NB4 (cell line): ENCODE results near the gene STK24.
A peak's percentile ranks its signal among the peaks of the same experiment; 100 is the strongest.

Experiments used
- DNase-seq: peaks from one replicate; pipeline ENCODE4 v3.0.0; 2010; ENCODE audit warnings: low read depth
- H3K4me3 ChIP-seq: one replicate; pipeline ENCODE4 v1.5.1; 2011; ENCODE audit warnings: mild to moderate bottlenecking, low read depth, low read length, moderate library complexity
- MYC ChIP-seq: IDR thresholded peaks from 2 replicates; pipeline ENCODE4 v1.6.1; 2011; ENCODE audit warnings: low read depth, low read length
- POLR2A ChIP-seq: IDR thresholded peaks from 2 replicates; pipeline ENCODE4 v1.6.1; 2011; ENCODE audit warnings: mild to moderate bottlenecking; ENCODE audit not compliant: insufficient read length; ENCODE audit errors: extremely low read depth
- TF ChIP-seq, protein P1 (sequence below): IDR thresholded peaks from 2 replicates; pipeline ENCODE4 v1.6.1; 2011; ENCODE audit warnings: low read depth, low read length
- TF ChIP-seq, protein P2 (sequence below): IDR thresholded peaks from one replicate; pipeline ENCODE4 v1.5.1; 2012; ENCODE audit warnings: low read depth, low read length

The STK24 gene

DNA sequence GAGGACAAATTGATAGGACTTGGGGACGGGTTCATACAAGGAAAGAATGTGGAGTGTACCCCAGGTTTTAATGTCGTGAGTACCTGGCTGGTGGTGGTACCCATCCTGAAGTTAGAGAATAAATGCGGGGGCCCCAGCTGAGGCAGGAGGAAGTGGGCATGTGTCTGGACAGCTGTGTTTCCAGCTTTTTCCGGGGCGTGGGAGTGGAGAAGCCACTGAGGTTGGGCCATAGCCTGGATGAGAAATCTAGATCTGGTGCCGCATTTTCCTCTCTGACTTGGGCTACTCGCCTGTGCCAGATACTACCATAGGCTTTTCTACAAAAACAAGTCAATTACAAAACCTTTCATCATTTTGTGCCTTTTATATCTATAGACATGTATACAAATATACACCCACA, 147.4 kb downstream of the STK24 start:
- TF ChIP-seq POLR2A = no peak
- TF ChIP-seq MYC = no peak
- TF ChIP-seq, protein P1, sequence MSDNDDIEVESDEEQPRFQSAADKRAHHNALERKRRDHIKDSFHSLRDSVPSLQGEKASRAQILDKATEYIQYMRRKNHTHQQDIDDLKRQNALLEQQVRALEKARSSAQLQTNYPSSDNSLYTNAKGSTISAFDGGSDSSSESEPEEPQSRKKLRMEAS = no peak
- TF ChIP-seq, protein P2, sequence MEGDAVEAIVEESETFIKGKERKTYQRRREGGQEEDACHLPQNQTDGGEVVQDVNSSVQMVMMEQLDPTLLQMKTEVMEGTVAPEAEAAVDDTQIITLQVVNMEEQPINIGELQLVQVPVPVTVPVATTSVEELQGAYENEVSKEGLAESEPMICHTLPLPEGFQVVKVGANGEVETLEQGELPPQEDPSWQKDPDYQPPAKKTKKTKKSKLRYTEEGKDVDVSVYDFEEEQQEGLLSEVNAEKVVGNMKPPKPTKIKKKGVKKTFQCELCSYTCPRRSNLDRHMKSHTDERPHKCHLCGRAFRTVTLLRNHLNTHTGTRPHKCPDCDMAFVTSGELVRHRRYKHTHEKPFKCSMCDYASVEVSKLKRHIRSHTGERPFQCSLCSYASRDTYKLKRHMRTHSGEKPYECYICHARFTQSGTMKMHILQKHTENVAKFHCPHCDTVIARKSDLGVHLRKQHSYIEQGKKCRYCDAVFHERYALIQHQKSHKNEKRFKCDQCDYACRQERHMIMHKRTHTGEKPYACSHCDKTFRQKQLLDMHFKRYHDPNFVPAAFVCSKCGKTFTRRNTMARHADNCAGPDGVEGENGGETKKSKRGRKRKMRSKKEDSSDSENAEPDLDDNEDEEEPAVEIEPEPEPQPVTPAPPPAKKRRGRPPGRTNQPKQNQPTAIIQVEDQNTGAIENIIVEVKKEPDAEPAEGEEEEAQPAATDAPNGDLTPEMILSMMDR = no peak
- DNase-seq = peak; percentile 57

DNA sequence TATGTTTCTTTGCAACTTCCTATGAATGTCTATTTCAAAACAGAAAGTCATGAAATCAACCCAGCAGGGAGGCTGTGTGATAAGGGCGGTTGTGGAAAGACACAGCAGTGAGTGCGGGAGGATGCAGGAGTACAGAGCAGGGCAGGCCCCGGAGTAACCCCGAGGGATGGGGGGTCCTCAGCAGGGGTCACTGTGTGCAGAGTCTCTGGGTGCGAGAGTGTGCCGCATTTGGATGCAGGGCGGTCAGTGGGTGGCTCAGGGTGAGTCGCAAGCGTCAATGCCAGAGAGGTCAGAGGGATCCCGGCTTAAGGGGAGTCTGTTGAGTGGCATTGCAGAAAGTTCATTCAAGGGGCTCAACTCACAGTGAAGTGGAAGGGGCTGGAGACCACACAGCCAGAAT, 147.8 kb downstream of the STK24 start:
- DNase-seq = no peak
- no peak; the same call in 1 of the 2 replicates for TF ChIP-seq MYC
- TF ChIP-seq, protein P1 = no peak
- TF ChIP-seq POLR2A = no peak
- TF ChIP-seq, protein P2 = no peak

More for the DNA sequence above, 147.4 kb downstream of the STK24 start:
- H3K4me3 ChIP-seq = no peak overlapping the region

DNA sequence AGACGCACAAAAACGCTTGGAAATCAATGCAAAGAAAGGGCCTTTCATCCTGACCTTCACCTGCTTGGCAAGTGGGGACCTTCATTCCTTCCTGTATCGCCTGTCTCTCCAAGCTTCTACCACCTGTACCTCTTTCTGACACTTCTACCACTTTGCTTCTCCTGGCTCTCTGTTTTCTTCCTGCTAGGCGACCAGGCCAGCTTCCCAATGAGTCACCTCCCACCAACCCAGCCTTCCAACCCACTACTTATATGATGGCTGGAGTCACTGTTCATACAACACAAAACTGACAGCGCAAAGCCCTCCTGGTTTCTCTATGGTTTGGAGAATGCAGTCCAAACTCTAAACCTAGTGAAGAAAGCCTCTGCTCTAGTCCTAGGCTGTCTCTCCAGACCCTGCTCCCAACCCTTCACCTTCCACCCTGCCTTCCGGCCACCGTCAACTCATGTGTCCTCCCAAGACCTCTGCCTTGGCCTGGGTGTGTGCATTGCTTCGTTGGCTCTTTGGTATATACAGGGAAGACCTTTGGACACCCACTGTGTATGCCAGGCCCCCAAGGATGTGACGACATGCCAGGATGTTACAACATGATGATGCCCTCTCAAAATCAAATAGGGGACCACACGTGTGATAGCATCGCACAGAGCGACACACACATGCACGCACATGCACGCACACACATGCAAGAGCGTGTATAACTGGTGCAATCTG, 148.5 kb downstream of the STK24 start:
- no peak overlapping the region for H3K4me3 ChIP-seq
- DNase-seq = no peak
- TF ChIP-seq MYC = no peak; the same call in 1 of the 2 replicates
- TF ChIP-seq, protein P1 = peak; percentile 82

More for the DNA sequence above, 147.8 kb downstream of the STK24 start:
- no peak overlapping the region for H3K4me3 ChIP-seq

DNA sequence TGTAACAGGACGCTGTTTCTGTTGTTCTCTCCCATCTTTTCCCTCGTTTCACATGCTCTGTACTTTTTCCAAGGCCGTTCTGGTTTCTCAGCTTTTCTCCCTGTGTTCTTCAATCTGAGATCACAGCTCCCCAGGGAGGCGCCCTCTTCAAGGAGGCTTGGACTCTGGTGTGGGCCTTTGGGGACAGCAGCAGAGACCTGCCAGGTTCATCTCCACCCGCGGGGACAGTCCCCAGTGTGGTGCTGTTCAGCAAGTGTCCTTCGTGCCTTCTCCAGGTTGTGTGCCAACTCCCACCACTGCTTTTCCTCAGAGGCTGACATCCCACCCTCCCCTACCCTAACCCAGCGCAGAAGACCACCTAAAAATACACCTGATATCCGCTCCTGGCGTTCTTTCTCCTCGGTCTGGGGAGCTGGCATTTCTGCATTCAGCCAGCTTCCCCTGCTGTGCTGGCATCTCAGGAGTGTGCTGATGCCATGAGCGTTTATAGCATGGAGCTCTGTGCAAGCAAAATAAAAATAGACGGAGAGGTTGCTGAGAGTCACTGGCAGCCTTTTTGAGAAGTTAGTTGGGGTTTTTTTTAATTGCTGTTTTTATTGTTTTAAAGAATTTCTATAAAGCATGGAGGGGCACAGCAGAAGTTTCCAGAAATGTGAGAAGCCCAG, 149.4 kb downstream of the STK24 start:
- DNase-seq = no peak
- TF ChIP-seq, protein P2 = no peak
- TF ChIP-seq, protein P1 = no peak
- TF ChIP-seq POLR2A (no peak), MYC (no peak)
- H3K4me3 ChIP-seq = no peak overlapping the region

DNA sequence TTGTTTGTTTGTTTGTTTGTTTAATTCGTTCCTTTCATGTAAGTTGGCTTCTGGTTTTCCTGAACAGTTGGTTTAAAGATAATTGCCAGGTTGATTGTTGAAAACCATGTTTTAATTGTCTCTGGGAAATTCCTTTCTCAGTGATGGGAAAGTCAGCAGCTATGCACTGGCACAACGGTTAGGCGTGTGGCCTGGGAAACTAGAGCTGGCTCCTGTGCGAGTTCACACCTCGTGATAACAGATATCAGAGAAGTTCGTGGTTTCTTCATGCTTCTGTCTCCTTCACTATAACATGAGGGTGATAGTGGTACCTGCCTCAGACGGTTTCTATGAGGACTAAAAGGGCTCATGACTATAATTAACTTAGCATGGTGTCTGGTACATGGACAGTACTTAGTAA, 153.5 kb downstream of the STK24 start:
- H3K4me3 ChIP-seq = no peak overlapping the region
- no peak for DNase-seq
- TF ChIP-seq, protein P1 = no peak
- TF ChIP-seq, protein P2 = no peak
- no peak for TF ChIP-seq MYC
- TF ChIP-seq POLR2A = no peak

DNA sequence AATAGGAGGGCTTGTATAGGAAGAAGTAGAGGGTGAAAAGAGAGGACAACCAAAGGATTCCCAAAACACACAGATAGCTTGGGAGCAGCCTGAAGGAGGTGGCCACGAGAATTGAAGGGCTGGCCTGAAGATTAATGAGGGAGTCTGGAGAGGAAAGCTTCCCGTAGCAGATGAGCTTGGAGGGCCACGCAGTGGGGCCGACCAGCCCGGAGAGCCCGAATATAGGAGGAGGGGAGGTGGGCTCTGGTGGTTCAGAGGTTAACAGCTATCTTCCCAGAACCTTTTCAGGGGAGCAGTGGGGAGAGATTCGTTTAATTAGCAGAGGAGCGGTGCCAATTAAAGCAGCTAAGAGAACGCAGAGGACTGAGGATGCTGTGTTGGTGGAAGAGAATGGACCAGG, 154.9 kb downstream of the STK24 start:
- TF ChIP-seq, protein P1 = no peak
- no peak for TF ChIP-seq MYC
- TF ChIP-seq POLR2A = no peak
- TF ChIP-seq, protein P2 = no peak
- no peak for DNase-seq
- H3K4me3 ChIP-seq = no peak overlapping the region
